Measurements from ENCODE around the gene GLCCI1.

GLCCI1 gene

GRCh38 chr7:7934945-7935344 is 33.7 kb upstream of the GLCCI1 start:
- Histone ChIP-seq H3K4me3 (ENCODE audit: low read length) (no peak overlapping the region), H3K27ac (ENCODE audit: low read length) (no peak overlapping the region), H3K4me1 (ENCODE audit: control insufficient read depth, low read depth, low read length) (peaks cover 7% of the 10 kb centered on the region), H3K36me3 (ENCODE audit: control insufficient read depth, low read depth, low read length) (no peaks in the 10 kb centered on the region), H3K27me3 (ENCODE audit: control insufficient read depth, insufficient read depth, low read length) (no peaks in the 10 kb centered on the region), H3K9me3 (ENCODE audit: control insufficient read depth, low read depth, low read length) (no peaks in the 10 kb centered on the region), H3K9ac (ENCODE audit: low read length) (no peak overlapping the region)

- H3K4me3 ChIP-seq (ENCODE audit: low read length), result no peak overlapping the region
- no peak overlapping the region for H3K27ac ChIP-seq (ENCODE audit: low read length)
- peaks cover 7% of the 10 kb centered on the region for H3K4me1 ChIP-seq (ENCODE audit: control insufficient read depth, low read depth, low read length)
- no peak overlapping the region for H3K9ac ChIP-seq (ENCODE audit: low read length)
- H3K27me3 ChIP-seq (ENCODE audit: control insufficient read depth, insufficient read depth, low read length), result no peaks in the 10 kb centered on the region
- H3K9me3 ChIP-seq (ENCODE audit: control insufficient read depth, low read depth, low read length), result no peaks in the 10 kb centered on the region
- H3K36me3 ChIP-seq (ENCODE audit: control insufficient read depth, low read depth, low read length), result no peaks in the 10 kb centered on the region
These were observed 30.1 kb upstream of the GLCCI1 start for GRCh38 chr7:7938471-7938870.

- Histone ChIP-seq H3K4me3 (ENCODE audit: low read length) (no peak overlapping the region), H3K4me1 (ENCODE audit: control insufficient read depth, low read depth, low read length) (peaks cover 5% of the 10 kb centered on the region)
These were observed 24.6 kb upstream of the GLCCI1 start for GRCh38 chr7:7943951-7944350.

GRCh38 chr7:7944619-7945282 is 23.8 kb upstream of the GLCCI1 start:
- Histone ChIP-seq H3K36me3 (ENCODE audit: control insufficient read depth, low read depth, low read length) (no peaks in the 10 kb centered on the region), H3K4me1 (ENCODE audit: control insufficient read depth, low read depth, low read length) (peaks cover 5% of the 10 kb centered on the region), H3K9me3 (ENCODE audit: control insufficient read depth, low read depth, low read length) (no peaks in the 10 kb centered on the region), H3K4me3 (ENCODE audit: low read length) (no peak overlapping the region), H3K27ac (ENCODE audit: low read length) (no peak overlapping the region), H3K9ac (ENCODE audit: low read length) (no peak overlapping the region), H3K27me3 (ENCODE audit: control insufficient read depth, insufficient read depth, low read length) (no peaks in the 10 kb centered on the region)

More at GRCh38 chr7:7943951-7944350, 24.6 kb upstream of the GLCCI1 start:
- H3K9ac ChIP-seq (ENCODE audit: low read length), result no peak overlapping the region
- no peak overlapping the region for H3K27ac ChIP-seq (ENCODE audit: low read length)
- H3K9me3 ChIP-seq (ENCODE audit: control insufficient read depth, low read depth, low read length), result no peaks in the 10 kb centered on the region
- H3K27me3 ChIP-seq (ENCODE audit: control insufficient read depth, insufficient read depth, low read length), result no peaks in the 10 kb centered on the region
- no peaks in the 10 kb centered on the region for H3K36me3 ChIP-seq (ENCODE audit: control insufficient read depth, low read depth, low read length)

- H3K9ac ChIP-seq (ENCODE audit: low read length), result no peak overlapping the region
- no peak overlapping the region for H3K27ac ChIP-seq (ENCODE audit: low read length)
- no peaks in the 10 kb centered on the region for H3K27me3 ChIP-seq (ENCODE audit: control insufficient read depth, insufficient read depth, low read length)
- H3K4me3 ChIP-seq (ENCODE audit: low read length), result no peak overlapping the region
- H3K36me3 ChIP-seq (ENCODE audit: control insufficient read depth, low read depth, low read length), result no peaks in the 10 kb centered on the region
- no peaks in the 10 kb centered on the region for H3K9me3 ChIP-seq (ENCODE audit: control insufficient read depth, low read depth, low read length)
- peaks cover 5% of the 10 kb centered on the region for H3K4me1 ChIP-seq (ENCODE audit: control insufficient read depth, low read depth, low read length)
These were observed 22.1 kb upstream of the GLCCI1 start for GRCh38 chr7:7946486-7946885.

GRCh38 chr7:7948232-7948631 is 20.4 kb upstream of the GLCCI1 start:
- Histone ChIP-seq H3K27me3 (ENCODE audit: control insufficient read depth, insufficient read depth, low read length) (no peaks in the 10 kb centered on the region), H3K4me3 (ENCODE audit: low read length) (no peak overlapping the region), H3K27ac (ENCODE audit: low read length) (no peak overlapping the region), H3K36me3 (ENCODE audit: control insufficient read depth, low read depth, low read length) (no peaks in the 10 kb centered on the region), H3K9me3 (ENCODE audit: control insufficient read depth, low read depth, low read length) (no peaks in the 10 kb centered on the region), H3K4me1 (ENCODE audit: control insufficient read depth, low read depth, low read length) (peaks cover 5% of the 10 kb centered on the region), H3K9ac (ENCODE audit: low read length) (no peak overlapping the region)

GRCh38 chr7:7953806-7954205 is 14.8 kb upstream of the GLCCI1 start:
- no peak overlapping the region for H3K9ac ChIP-seq (ENCODE audit: low read length)
- H3K4me3 ChIP-seq (ENCODE audit: low read length), result no peak overlapping the region
- peaks cover 5% of the 10 kb centered on the region for H3K4me1 ChIP-seq (ENCODE audit: control insufficient read depth, low read depth, low read length)
- no peak overlapping the region for H3K27ac ChIP-seq (ENCODE audit: low read length)
- no peaks in the 10 kb centered on the region for H3K36me3 ChIP-seq (ENCODE audit: control insufficient read depth, low read depth, low read length)
- H3K9me3 ChIP-seq (ENCODE audit: control insufficient read depth, low read depth, low read length), result no peaks in the 10 kb centered on the region
- H3K27me3 ChIP-seq (ENCODE audit: control insufficient read depth, insufficient read depth, low read length), result no peaks in the 10 kb centered on the region

GRCh38 chr7:7956531-7957128 is 12.0 kb upstream of the GLCCI1 start:
- Histone ChIP-seq H3K27me3 (ENCODE audit: control insufficient read depth, insufficient read depth, low read length) (no peaks in the 10 kb centered on the region), H3K27ac (ENCODE audit: low read length) (no peak overlapping the region), H3K4me3 (ENCODE audit: low read length) (no peak overlapping the region), H3K4me1 (ENCODE audit: control insufficient read depth, low read depth, low read length) (peaks cover 5% of the 10 kb centered on the region), H3K36me3 (ENCODE audit: control insufficient read depth, low read depth, low read length) (no peaks in the 10 kb centered on the region), H3K9me3 (ENCODE audit: control insufficient read depth, low read depth, low read length) (no peaks in the 10 kb centered on the region), H3K9ac (ENCODE audit: low read length) (no peak overlapping the region)

GRCh38 chr7:7957513-7957912 is 11.1 kb upstream of the GLCCI1 start:
- Histone ChIP-seq H3K27me3 (ENCODE audit: control insufficient read depth, insufficient read depth, low read length) (no peaks in the 10 kb centered on the region), H3K4me1 (ENCODE audit: control insufficient read depth, low read depth, low read length) (peaks cover 5% of the 10 kb centered on the region), H3K9me3 (ENCODE audit: control insufficient read depth, low read depth, low read length) (no peaks in the 10 kb centered on the region), H3K9ac (ENCODE audit: low read length) (no peak overlapping the region), H3K27ac (ENCODE audit: low read length) (no peak overlapping the region), H3K36me3 (ENCODE audit: control insufficient read depth, low read depth, low read length) (no peaks in the 10 kb centered on the region), H3K4me3 (ENCODE audit: low read length) (no peak overlapping the region)

- Histone ChIP-seq H3K4me1 (ENCODE audit: control insufficient read depth, low read depth, low read length) (no peaks in the 10 kb centered on the region), H3K9ac (ENCODE audit: low read length) (no peak overlapping the region), H3K4me3 (ENCODE audit: low read length) (no peak overlapping the region), H3K36me3 (ENCODE audit: control insufficient read depth, low read depth, low read length) (no peaks in the 10 kb centered on the region), H3K9me3 (ENCODE audit: control insufficient read depth, low read depth, low read length) (no peaks in the 10 kb centered on the region), H3K27ac (ENCODE audit: low read length) (no peak overlapping the region), H3K27me3 (ENCODE audit: control insufficient read depth, insufficient read depth, low read length) (no peaks in the 10 kb centered on the region)
These were observed 8.5 kb upstream of the GLCCI1 start for GRCh38 chr7:7959979-7960670.

GRCh38 chr7:7962851-7963250 is 5.7 kb upstream of the GLCCI1 start:
- Histone ChIP-seq H3K9me3 (ENCODE audit: control insufficient read depth, low read depth, low read length) (no peaks in the 10 kb centered on the region), H3K27ac (ENCODE audit: low read length) (no peak overlapping the region)

GRCh38 chr7:7964250-7964649 is 4.3 kb upstream of the GLCCI1 start:
- no peaks in the 10 kb centered on the region for H3K4me1 ChIP-seq (ENCODE audit: control insufficient read depth, low read depth, low read length)
- H3K36me3 ChIP-seq (ENCODE audit: control insufficient read depth, low read depth, low read length), result no peaks in the 10 kb centered on the region
- no peak overlapping the region for H3K27ac ChIP-seq (ENCODE audit: low read length)
- H3K9me3 ChIP-seq (ENCODE audit: control insufficient read depth, low read depth, low read length), result no peaks in the 10 kb centered on the region
- no peaks in the 10 kb centered on the region for H3K27me3 ChIP-seq (ENCODE audit: control insufficient read depth, insufficient read depth, low read length)
- no peak overlapping the region for H3K9ac ChIP-seq (ENCODE audit: low read length)
- no peak overlapping the region for H3K4me3 ChIP-seq (ENCODE audit: low read length)

More at GRCh38 chr7:7962851-7963250, 5.7 kb upstream of the GLCCI1 start:
- no peak overlapping the region for H3K9ac ChIP-seq (ENCODE audit: low read length)
- no peaks in the 10 kb centered on the region for H3K27me3 ChIP-seq (ENCODE audit: control insufficient read depth, insufficient read depth, low read length)
- H3K4me3 ChIP-seq (ENCODE audit: low read length), result no peak overlapping the region
- H3K36me3 ChIP-seq (ENCODE audit: control insufficient read depth, low read depth, low read length), result no peaks in the 10 kb centered on the region
- H3K4me1 ChIP-seq (ENCODE audit: control insufficient read depth, low read depth, low read length), result no peaks in the 10 kb centered on the region
